NCI-H446 (cell line): Measurements from ENCODE around the gene CPZ.

Experiments
- DNase-seq, 2 experiments: peaks; one replicate each; lab custom pipeline; 2025; lab: John Stamatoyannopoulos, UW

CPZ gene

DNA sequence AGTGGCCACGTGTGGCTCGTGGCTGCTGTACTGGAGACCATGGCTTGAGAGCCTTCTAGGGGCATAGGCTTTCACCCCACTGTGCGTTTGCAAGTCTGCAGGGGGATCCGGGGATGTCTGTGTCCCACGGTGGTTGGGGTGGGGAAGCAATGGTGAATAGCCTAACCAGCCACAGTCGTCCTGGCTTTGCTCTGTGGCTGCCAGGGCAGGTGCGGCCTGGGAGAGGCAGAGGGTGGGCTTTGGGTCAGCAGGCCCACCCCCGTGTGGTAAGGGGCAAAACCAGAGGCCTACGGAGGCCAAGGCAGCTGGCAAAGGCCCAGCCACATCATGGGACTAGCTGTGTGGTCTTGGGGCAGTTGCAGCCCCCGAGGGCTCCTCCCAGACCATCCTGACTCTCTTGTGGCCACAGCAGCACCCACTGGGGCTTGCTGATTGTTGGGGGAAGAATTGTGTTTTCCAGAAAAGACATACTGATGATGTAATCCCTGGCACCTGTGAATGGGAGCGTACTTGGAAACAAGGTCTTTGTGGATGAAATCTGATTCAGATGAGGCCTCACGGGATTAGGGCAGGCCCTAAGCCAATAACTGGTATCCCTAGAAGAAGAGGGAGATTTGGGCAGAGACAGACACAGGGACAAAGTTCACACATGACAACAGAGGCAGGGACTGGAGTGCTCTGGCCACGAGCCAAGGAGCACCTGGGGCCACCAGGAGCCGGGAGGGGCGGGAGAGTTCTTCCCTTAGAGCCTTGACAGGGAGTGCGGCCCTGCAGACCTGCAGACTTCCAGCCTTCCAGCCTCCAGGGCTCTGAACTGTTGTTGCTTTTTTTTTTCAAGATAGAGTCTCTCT, 2.9 kb downstream of the CPZ start:
- no peak for DNase-seq

DNA sequence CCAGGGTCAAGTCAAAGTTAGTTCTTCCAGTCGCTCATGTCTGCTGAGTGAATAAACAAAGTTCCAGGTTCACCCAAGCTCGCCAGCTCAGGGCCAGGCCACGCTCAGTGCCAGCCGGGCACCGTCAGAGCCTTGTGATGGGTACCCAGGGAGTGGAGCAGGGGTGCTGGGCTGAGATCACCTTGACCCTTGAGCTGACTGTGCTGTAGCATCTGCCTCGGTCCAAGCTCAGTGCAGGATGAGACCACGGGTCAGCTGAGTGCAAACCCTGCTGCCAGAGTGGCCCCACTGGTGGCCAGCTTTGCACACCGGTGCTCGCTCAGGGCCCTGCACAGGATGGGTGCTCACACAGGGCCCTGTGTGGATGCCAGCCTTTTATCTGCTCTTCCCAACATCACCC, 4.3 kb downstream of the CPZ start:
- DNase-seq, result no peak

DNA sequence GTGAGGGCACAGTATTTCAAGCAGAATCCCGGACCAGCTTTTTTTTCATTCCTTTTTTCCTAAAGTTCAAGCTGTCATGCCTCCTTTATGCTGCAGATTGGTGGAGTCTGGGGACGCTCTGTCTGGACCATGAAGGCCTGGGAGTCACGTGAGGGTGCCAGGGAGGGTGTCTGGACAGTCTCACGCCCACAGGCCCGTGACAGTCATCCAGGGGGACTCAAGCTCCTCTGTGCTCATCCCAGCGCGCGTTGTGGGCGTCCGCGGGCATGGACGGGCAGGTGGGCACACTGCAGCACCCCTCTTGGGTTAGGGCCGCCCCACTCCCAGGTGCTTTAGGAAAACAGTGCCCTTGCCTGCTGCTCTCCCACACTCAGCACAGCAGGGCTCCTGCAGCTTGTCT, 4.8 kb downstream of the CPZ start:
- no peak for DNase-seq

DNA sequence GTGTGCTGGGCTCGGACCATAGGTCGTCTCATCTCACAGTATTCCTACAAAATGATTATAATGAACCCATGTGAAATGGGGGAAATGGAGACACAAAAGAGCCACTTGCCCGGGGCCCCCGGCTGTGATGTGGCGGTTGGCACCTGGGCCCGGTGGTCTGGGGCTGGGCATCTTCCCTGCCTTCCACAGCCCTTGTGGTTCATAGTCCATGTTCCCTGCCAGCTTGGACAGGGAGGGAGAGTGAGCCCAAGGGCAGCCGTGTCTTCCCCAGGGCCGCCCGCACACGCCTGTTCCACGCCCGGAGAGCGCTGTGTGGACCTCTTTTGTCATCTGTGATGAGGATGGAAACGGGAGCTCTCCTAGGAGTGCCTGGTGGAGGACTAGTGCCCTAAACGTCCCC, 5.2 kb downstream of the CPZ start:
- DNase-seq, result no peak

DNA sequence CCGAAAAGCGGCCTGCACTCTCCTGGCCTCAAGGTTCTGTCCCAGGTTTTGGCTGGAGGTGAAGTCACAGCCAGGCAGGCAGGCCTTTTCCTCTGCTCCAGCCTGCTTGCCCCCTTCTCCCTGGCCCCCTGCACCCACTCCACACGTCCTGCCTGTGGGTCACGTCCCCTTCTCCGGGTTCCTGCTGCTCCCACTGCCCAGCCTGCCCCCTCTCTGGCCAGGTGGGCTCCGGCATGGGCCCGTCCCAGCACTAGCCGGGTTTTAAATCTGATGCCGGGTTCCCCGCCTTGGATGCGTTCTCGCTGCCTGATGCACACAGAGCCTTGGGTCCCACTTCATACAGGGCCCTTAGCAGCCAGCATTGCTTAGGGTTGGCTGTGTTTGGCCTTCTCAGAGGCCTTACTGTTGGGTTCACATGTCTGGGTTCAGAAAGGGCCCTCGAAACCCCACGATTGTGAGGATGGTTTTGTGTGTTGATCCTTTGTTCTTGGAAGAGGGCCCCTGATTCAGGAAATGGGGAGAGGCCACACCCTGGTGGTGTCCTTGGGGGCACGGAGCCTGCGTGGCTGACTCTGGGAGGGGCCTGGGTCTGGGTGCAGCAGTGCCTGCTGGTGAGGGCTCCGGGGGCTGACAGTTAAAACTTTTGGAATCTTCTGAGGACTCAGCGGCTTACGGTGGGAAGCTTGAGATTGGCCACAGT, 6.0 kb downstream of the CPZ start:
- no peak for DNase-seq

DNA sequence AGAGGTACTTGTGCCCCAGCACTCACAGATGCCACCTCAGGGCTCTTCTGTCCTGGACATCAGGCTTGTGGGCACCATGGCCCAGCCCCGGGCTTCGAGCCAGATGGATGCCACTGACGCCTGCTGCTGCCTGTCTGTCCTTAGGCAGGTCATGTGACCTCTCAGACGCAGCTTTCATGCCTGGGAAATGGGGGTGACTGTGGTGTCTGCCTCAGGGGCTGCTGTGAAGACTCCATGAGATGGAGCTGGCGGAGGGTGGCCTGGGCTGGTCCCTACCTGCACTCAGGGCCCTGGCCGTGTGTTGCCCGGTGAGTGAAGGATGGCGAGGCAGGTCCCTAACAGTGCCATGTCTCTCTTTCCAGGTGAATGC, 6.5 kb downstream of the CPZ start:
- DNase-seq, result no peak

DNA sequence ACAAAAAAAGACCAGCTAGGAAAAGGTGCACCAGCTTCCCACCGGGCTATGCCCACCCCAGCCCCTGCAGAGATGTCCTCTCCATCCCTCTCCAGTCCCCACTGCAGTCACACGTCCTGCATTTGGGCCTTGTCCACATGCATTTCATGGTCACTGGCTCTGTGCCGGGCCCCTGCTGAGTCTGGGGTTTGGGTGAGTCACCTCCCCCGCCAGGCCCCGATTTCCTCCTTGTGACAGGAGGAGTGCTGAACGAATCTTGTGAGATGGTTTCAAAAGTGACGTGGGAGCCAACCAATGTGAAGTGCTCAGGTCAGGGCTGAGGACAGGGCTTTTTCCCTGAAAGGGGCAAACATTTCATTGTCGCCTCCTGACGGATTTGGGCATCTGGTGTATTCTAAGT, 7.1 kb downstream of the CPZ start:
- no peak for DNase-seq

DNA sequence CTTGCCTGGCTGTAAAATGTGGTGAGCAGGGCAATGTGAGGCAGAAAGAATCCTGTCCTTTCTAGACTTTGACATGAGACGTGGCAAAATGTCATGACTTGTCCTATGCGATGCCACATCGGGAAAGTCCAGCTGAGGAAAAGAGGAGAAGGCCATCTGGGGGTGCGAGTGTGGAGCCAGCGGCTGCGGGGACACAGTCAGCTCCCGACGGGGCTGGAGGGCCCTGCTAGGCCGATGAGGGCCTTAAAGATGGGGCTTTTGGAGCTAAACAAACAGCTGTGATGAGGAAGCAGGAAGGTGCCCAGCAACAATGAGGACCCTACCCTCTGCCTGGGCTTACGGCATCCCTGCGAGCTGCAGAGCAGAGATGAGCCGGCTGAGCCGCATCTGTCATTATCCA, 7.7 kb downstream of the CPZ start:
- no peak for DNase-seq

DNA sequence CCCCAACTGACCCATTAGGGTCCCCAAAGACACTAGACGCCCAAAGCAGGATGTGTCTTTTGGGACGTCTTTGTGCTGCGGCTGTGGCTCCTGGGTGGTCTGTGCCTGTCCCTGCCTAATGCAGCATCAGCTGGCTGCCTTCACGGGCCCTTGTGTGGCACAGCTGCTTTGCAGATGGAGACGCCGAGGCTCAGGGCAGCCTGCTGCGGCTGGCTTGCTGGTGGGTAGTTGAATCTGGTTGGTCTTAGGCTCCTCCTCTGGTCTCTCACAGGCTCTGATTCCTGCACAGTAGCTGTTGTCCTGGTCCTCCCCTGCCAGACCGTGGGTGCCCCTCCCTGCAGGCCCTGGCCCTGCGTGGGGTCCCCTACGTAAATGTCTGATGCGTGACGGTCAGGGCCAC, 8.1 kb downstream of the CPZ start:
- no peak for DNase-seq

DNA sequence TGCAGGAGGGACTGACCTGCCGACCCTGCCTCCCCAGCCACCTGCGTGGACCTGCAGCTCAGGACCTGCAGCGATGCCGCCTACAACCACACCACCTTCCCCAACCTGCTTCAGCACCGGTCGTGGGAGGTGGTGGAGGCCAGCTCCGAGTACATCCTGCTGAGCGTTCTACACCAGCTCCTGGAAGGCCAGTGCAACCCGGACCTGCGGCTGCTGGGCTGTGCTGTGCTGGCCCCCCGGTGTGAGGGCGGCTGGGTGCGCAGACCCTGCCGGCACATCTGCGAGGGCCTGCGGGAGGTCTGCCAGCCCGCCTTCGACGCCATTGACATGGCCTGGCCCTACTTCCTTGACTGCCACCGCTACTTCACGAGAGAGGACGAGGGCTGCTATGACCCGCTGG, 8.5 kb downstream of the CPZ start:
- no peak for DNase-seq

DNA sequence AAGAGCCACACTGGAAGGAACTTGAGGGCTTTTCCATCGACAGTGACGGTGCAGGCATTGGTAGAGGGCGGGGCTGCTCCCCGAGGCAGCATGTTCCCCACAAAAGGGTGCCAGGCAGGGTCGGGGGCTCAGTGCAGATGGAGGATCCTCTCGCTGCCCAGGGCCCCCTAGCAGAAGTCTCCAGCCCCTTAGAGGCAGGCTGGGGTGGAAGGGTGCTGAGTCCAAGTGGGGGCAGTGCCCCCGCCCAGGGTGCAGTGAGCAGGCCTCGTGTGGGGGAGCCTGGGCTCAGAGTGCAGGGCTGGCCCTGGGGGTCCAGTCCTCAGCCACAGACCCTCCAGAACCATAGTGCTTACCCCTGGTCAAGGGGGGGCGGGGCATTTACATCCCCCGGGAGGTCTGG, 9.0 kb downstream of the CPZ start:
- no peak for DNase-seq

DNA sequence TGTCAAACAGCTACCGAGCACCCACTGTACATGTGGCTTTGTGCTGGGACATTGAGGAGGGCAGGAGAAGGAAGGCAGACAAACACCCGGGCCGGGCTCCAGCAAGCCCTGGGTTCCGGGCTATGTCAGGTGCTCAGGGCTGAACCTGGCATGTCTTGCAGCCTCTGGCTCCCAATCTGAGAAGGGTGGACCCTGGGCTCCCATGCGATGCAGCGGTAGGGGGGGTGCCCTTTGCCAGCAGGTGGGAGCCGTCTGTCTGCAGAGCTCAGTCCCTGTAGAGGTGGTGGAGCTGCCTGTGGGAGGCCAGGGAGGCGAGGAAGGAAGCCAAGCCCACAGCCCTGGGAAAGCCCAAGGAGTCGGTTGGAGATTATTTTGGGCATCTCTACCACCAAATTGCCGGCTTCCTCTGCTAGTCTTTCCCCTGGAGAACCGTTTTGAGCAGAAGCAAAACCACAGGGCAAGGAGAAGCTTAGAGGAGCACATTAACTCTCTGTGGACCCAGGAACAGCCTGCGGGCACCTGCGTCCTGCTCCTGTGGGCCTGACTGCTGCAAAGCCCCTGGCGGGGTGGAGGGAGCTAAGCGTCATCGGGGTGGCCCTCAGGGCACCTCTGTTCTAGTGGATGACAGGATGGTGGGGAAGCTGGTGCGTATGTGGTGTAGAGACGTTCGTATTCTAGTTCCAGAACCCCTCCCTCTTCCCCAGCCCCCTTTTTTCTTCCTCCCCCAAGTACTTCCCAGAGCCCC, 10.3 kb downstream of the CPZ start:
- no peak for DNase-seq

DNA sequence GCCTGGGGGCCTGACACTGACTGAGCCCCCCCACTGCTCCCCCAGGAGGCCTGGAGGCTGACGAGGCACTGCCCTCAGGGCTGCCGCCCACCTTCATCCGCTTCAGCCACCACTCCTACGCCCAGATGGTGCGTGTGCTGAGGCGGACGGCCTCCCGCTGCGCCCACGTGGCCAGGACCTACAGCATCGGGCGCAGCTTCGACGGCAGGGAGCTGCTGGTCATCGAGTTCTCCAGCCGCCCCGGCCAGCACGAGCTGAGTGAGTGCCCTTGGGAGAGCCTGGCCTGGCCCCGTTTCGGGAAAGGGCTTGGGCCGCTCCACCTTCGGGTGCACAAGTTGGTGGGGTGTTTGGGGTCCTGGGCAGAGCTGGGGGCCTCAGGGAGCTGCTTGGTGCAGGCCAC, 11.4 kb downstream of the CPZ start:
- no peak for DNase-seq

DNA sequence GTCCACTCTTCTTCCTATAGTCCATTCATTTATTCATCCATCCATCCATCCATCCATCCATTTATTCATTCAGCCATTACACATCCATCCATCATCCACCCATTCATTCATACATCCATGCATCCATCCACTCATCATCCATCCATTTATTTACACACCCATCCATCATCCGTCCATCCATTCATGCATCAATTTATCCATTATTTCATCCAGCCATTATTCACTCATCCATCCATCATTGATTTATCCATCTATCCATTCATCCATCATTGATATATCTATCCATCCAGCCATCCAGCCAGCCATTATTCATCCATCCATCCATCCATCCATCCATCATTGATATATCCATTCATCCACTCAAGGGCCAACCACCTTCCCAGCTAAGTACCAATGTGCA, 12.7 kb downstream of the CPZ start:
- no peak for DNase-seq

DNA sequence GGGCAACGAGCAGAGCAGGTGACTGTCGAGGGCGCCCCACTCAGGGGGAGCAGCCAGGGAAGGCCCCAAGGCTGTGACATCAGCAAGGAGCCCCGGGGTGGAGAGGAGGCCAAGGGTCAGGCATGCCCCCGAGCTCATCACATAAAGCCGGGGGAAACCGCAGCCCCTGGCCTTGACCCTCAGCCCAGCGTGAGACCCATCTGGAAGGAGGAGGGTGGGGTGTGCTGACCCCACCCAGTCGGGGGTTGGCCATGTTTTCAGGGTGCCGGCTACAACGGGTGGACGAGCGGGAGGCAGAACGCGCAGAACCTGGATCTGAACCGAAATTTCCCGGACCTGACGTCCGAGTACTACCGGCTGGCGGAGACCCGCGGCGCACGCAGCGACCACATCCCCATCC, 13.9 kb downstream of the CPZ start:
- DNase-seq, result no peak

DNA sequence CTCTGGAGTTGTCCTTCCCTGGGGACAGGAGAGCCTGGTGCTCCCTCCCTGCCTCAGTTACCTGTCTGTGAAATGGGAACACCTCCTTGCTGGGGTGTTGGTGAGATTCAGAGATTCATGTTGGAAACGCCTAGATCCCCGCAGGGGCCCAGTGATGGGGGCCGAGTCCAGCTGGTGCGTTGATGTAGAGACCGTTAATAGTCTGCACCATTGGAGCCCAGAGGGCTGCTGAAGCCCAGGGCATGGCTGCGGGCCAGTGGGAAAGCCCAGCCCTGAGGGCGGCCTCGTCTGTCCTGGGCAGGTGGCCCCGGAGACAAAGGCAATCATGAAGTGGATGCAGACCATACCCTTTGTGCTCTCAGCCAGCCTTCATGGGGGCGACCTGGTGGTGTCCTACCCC, 14.4 kb downstream of the CPZ start:
- DNase-seq, result no peak

DNA sequence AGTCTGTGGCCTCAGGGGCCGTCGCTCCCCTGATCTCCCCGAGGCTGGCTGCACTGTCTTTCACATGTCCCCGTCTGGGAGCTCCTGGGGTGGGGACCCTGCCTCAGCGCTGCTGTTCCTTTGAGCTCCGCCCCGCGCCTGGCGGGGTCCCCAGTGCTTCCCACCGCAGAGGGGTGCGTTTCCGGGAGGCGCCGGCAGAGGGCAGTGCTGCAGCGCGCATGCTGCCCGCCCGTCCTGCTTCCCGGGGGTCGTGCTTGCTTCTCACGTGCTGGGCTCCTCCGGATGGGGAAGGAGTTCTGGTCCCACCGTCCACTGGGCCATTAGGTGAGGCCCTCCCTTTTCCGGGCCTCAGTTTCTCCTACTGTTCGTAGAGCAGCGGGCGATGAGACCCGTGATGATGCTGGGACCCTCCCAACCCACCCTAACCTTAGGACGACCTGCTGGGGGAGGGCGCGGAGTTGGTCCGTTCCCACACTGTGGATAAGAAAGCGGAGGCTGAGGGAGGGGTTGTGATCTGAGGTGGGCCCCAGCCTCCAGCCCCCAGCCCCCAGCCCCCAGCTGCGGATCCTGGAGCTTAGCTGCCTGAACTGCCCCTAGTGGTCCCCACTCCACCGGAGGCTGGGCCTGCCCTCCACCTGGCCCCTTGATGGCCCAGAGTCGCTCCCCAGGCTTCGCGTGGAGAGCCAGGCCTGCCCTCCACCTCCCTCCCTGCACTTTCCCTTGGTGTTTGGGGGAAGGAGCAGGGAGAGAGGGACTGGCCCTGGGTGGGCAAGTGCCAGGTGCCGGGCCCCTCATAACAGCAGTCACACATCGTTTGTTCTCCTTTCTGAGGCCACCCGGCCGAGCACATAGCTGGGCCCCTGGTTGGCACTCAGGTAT, 15.3 kb downstream of the CPZ start:
- DNase-seq, result peak in 1 of 2 experiments; percentile 9

DNA sequence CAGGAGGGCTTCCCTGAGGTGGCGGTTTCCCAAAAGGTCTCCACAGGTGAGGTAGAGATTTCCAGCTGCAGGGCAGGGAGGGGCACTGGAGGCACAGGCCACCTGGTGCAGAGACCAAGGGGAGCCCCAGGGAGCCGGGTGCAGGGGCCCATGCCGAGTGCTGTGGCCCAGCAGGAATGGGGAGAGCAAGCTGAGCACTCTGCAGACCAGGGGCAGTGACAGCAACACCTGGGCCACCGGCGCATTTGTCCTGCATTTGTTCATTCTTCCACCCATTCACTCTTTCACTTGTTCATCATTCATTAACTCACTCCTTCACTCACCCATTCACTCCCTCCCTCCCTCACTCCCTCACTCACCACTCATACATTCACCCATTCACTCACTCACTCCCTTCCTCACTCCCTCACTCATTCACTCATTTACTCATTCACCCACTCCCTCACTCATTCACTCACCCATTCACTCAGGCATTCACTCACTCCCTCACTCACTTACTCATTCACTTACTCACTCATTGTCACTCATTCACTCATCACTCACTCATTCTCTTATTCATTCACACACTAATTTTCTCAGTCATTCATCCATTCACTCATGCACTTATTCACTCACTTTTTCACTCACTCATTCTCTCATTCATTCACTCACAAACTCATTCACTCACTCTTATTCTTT, 16.3 kb downstream of the CPZ start:
- no peak for DNase-seq

DNA sequence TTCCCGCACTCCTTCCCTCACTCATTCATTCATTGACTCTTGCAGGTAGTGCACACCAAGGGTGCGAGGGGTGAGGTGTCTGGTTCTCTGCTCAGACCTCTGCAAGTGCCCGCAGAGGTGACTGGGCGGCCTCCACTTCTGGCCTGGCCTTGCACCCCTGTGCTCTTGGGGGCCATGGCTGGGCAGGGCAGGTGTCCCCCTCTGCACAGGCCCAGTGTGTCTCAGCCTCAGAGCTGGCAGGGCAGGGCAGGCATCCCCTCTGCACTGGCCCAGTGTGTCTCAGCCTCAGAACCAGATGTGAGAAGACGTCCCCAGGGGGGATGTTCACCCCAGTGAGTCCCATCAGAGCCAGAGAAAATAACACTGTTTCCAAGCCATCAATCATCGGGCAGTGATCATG, 16.8 kb downstream of the CPZ start:
- DNase-seq, result no peak

DNA sequence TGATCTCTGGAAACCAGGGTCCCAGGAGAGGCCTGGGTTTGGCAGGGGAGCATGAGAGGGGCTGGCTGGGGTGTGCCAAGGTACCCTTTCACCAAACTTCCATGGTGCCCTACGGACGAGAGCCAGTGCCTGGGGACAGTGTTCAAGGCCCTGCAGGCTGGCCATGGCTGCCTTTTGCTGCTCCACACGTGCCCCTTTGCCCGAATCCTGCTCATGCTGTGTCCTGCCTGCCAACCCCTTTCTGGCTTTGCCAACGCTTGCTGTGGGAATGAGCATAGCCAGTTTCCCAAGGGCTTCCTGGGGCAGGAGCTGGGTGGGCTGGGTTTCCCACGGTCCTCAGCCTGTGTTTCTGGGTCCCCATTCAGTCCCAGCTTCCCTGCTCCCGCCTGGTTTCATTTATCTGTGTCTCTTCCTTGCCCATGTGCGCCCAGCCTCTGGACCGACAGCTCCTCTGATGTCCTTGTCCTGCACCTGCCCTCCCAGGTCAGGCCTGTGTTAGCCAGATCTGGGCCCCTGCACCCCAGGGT, 17.3 kb downstream of the CPZ start:
- no peak for DNase-seq
